HEK293T (cell line): Measurements from ENCODE around the gene SLC25A28.

Source experiments
- CTCF ChIA-PET: fragments of 350-600 bp; formaldehyde crosslinking; extraction: SDS; loops from one replicate; lab custom pipeline; 2021; ENCODE audit warnings: antibody characterized with exemption, inconsistent platforms; lab: Yijun Ruan, JAX
- POLR2A ChIA-PET: fragments of 350-600 bp; formaldehyde crosslinking; extraction: SDS; loops from one replicate; lab custom pipeline; 2020; ENCODE audit warnings: antibody characterized with exemption, inconsistent platforms; lab: Yijun Ruan, JAX
- DNase-seq: peaks from one replicate; pipeline ENCODE4 v3.0.0; 2012; ENCODE audit warnings: mixed read lengths; ENCODE audit errors: extremely low spot score
- ARNT ChIP-seq: fragments of 450-650 bp; IDR thresholded peaks from 2 replicates; pipeline ENCODE4 v1.6.1; 2017; ENCODE audit warnings: mild to moderate bottlenecking
- BHLHE40 ChIP-seq: fragments of 450-650 bp; IDR thresholded peaks from 2 replicates; pipeline ENCODE4 v1.6.1; 2016; ENCODE audit warnings: mild to moderate bottlenecking, moderate library complexity, borderline replicate concordance
- CTBP1 ChIP-seq: fragments of 450-650 bp; IDR thresholded peaks from 2 replicates; pipeline ENCODE4 v1.6.1; 2016; ENCODE audit warnings: borderline replicate concordance
- ELF4 ChIP-seq: fragments of 450-650 bp; IDR thresholded peaks from 2 replicates; pipeline ENCODE4 v1.6.1; 2017; ENCODE audit warnings: antibody characterized with exemption
- FOXA1 ChIP-seq: fragments of 450-650 bp; IDR thresholded peaks from 2 replicates; pipeline ENCODE4 v1.6.1; 2016; ENCODE audit warnings: mild to moderate bottlenecking
- FOXK2 ChIP-seq: fragments of 450-650 bp; IDR thresholded peaks from 2 replicates; pipeline ENCODE4 v1.6.1; 2016; ENCODE audit warnings: mild to moderate bottlenecking
- FOXM1 ChIP-seq: fragments of 450-650 bp; IDR thresholded peaks from 2 replicates; pipeline ENCODE4 v1.6.1; 2017; ENCODE audit warnings: mild to moderate bottlenecking, borderline replicate concordance
- HDGF ChIP-seq: fragments of 450-650 bp; IDR thresholded peaks from 2 replicates; pipeline ENCODE4 v1.6.1; 2017; ENCODE audit warnings: antibody characterized with exemption, borderline replicate concordance
- L3MBTL2 ChIP-seq: fragments of 450-650 bp; conservative IDR thresholded peaks from 2 replicates; pipeline ENCODE4 v1.6.1; 2016; ENCODE audit warnings: mild to moderate bottlenecking
- LEF1 ChIP-seq: fragments of 450-650 bp; IDR thresholded peaks from 2 replicates; pipeline ENCODE4 v1.6.1; 2017; ENCODE audit warnings: mild to moderate bottlenecking, borderline replicate concordance
- NFRKB ChIP-seq: fragments of 450-650 bp; IDR thresholded peaks from 2 replicates; pipeline ENCODE4 v1.6.1; 2016; ENCODE audit warnings: mild to moderate bottlenecking, moderate library complexity
- PKNOX1 ChIP-seq: fragments of 450-650 bp; IDR thresholded peaks from 2 replicates; pipeline ENCODE4 v1.6.1; 2016
- SP1 ChIP-seq: fragments of 450-650 bp; IDR thresholded peaks from 2 replicates; pipeline ENCODE4 v1.6.1; 2017
- SUZ12 ChIP-seq: fragments of 450-650 bp; IDR thresholded peaks from 2 replicates; pipeline ENCODE4 v1.6.1; 2016; ENCODE audit warnings: mild to moderate bottlenecking
- TARDBP ChIP-seq: fragments of 450-650 bp; IDR thresholded peaks from 2 replicates; pipeline ENCODE4 v1.6.1; 2016
- ZNF384 ChIP-seq: fragments of 450-650 bp; IDR thresholded peaks from 2 replicates; pipeline ENCODE4 v1.6.1; 2016

Gene SLC25A28

GRCh38 chr10:99595236-99595635 is 25.0 kb downstream of the SLC25A28 start:
- ChIA-PET CTCF (interaction anchor here (0.9 kb wide), 1 partner anchor 159 kb away, joined by 6 read pairs; no protein-coding TSS in a partner anchor), POLR2A (interaction anchor here (1.2 kb wide), 1 partner anchor 25 kb away, joined by 3 read pairs; the partner anchor contains the start of gene SLC25A28)
- DNase-seq: no peak
- TF ChIP-seq TARDBP: no peak
- no peak for TF ChIP-seq HDGF
- TF ChIP-seq NFRKB: no peak
- no peak for TF ChIP-seq SUZ12
- TF ChIP-seq ARNT: no peak
- no peak for TF ChIP-seq FOXA1
- no peak for TF ChIP-seq CTBP1
- TF ChIP-seq SP1: no peak
- no peak for TF ChIP-seq L3MBTL2
- no peak for TF ChIP-seq ELF4
- no peak for TF ChIP-seq BHLHE40
- TF ChIP-seq PKNOX1: no peak
- TF ChIP-seq FOXK2: no peak
- no peak for TF ChIP-seq LEF1
- TF ChIP-seq ZNF384: no peak
- TF ChIP-seq FOXM1: no peak

- ChIA-PET CTCF (interaction anchor here (0.7 kb wide), 1 partner anchor 16 kb away, joined by 4 read pairs; no protein-coding TSS in a partner anchor), POLR2A (no interaction called here)
- no peak for DNase-seq
- TF ChIP-seq ELF4 (no peak), CTBP1 (no peak), FOXK2 (no peak), TARDBP (no peak), FOXM1 (no peak), SUZ12 (no peak), PKNOX1 (no peak), ARNT (no peak), SP1 (no peak), LEF1 (no peak)
Observed at GRCh38 chr10:99593312-99593711, 26.9 kb downstream of the SLC25A28 start.

GRCh38 chr10:99590799-99591198 is 29.4 kb downstream of the SLC25A28 start:
- no peak for DNase-seq
- TF ChIP-seq SUZ12: no peak
- TF ChIP-seq CTBP1: no peak
- TF ChIP-seq LEF1: no peak
- no peak for TF ChIP-seq SP1
- TF ChIP-seq FOXK2: no peak
- TF ChIP-seq ARNT: no peak
- TF ChIP-seq ZNF384: no peak
- no peak for TF ChIP-seq ELF4
- no peak for TF ChIP-seq FOXM1
- no peak for TF ChIP-seq NFRKB
- no peak for TF ChIP-seq PKNOX1
- no peak for TF ChIP-seq L3MBTL2
- no peak for TF ChIP-seq FOXA1
- no peak for TF ChIP-seq TARDBP
- TF ChIP-seq BHLHE40: no peak
- CTCF ChIA-PET: no interaction called here
- POLR2A ChIA-PET: no interaction called here

GRCh38 chr10:99583687-99584086 is 36.6 kb downstream of the SLC25A28 start:
- CTCF ChIA-PET: no interaction called here
- DNase-seq: no peak
- POLR2A ChIA-PET: no interaction called here
- TF ChIP-seq SUZ12 (no peak), SP1 (no peak)

GRCh38 chr10:99582255-99582770 is 37.9 kb downstream of the SLC25A28 start:
- ChIA-PET POLR2A (no interaction called here), CTCF (no interaction called here)
- no peak for DNase-seq
- TF ChIP-seq ARNT (no peak), ELF4 (no peak), ZNF384 (no peak), HDGF (no peak), LEF1 (no peak), FOXK2 (no peak)

GRCh38 chr10:99579971-99580370 is 40.3 kb downstream of the SLC25A28 start:
- TF ChIP-seq FOXA1: no peak
- TF ChIP-seq NFRKB: no peak
- no peak for TF ChIP-seq BHLHE40
- no peak for TF ChIP-seq PKNOX1
- no peak for TF ChIP-seq ELF4
- ChIA-PET POLR2A (no interaction called here), CTCF (interaction anchor here (1.6 kb wide), 1 partner anchor 19 kb away, joined by 4 read pairs; no protein-coding TSS in a partner anchor)
- no peak for DNase-seq
